ENCODE results near the gene AP3D1.

Gene AP3D1

DNA sequence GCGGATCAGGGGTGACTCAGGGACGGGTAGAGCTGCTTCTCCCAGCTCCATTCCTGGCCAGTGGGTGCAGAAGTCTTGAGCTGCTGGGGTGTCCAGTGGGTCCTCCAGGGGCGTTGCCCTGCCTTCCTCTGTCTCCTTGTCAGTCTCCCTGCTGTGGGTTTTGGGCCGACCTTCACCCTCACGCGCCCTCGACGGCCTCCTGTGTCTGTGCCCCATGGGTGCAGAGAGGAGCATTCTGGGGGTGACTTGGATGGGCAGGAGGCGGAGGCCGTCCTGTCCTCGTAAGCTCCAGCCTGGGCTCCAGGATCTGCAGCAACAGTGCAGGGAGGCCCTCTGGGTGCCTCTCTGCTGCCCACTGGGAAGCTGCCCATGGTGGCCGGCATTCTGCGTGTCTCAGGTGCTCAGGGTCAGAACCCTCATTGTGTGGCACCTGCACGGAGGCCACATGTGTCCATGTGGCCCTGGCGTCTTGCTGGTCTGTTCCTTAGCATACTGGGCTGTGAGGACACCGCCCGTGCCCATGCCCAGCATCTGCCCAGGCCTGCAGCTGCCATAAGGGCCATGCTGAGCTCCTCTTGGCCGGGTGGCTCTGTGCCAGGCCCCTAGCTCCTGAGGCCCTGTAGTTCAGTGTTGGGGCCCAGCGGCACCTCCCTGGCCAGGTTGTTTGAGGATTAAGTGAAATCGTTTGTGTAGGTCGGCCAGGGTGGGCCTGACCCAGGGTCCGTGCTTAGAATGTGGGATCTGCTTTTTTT lies 29.7 kb upstream of the AP3D1 start:
- DNase-seq: no peak

DNA sequence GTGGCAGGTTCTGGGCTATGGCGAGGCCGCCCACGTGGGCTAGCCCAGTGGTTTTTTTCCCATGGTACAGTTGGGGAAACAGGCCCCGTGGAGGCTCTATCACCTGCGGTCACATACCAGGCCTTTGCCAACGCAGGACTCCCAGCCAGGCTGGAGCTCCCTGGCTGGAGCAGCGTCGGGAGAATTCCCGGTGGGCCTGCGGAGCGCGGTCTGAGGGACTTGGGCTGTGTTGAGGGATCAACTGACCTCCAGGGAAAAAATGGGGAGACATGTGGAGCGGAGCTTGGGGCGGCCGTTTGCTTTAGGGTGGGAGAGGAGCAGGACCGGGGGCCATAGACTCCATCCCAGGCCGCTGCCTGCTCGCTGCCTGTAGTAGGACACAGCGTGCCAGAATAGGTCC lies 28.7 kb upstream of the AP3D1 start:
- no peak for DNase-seq

DNA sequence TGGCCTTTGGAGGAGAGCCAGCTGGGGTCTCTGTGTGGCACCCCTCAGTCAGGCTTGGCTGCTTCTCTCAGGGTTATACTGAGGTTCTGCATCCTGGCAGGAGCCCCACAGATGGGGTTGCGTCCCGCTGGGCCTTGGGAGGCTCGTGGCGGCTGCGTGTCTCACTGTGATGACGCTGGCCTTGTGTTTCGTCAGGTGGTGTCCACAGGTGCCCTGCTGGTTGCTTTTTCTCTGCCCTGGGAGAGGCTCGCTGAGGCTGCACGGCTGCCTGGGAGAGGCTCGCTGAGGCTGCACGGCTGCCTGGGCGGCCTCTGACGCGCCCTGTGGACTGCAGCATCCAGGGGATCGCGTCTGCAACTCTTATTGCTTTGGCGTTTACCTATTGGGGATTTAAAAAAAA lies 27.7 kb upstream of the AP3D1 start:
- DNase-seq: no peak

DNA sequence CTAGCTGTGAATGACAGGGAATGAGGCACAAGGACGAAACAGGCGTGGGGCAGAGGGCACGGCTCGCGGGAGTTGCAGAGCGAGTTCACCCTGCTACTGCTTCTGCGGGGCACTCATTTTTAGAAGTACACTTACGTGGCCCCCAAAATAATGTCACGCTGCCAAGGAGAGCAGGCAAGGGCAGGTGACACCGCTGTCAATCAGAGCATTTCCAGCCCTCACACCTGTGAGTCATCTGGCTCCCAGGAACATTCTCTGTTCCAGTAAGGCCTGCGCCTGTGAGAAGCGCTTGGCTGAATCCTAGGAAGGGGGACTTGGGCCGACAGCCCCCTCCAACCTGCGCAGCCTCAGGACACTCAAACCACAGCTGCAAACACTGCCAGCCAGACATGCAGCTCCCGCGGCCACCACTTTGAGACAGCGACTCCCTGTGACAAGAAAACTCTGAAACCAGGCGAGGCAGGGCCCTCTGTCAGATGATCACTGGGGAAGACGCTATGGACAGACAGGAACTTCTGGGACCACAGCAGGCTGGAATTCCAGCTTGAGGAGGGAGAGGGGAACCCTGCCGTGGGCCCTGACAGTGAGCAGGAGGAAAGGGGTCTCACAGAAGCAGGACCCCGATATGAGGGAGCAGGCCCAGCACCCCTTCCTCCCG lies 25.1 kb upstream of the AP3D1 start:
- no peak for DNase-seq

DNA sequence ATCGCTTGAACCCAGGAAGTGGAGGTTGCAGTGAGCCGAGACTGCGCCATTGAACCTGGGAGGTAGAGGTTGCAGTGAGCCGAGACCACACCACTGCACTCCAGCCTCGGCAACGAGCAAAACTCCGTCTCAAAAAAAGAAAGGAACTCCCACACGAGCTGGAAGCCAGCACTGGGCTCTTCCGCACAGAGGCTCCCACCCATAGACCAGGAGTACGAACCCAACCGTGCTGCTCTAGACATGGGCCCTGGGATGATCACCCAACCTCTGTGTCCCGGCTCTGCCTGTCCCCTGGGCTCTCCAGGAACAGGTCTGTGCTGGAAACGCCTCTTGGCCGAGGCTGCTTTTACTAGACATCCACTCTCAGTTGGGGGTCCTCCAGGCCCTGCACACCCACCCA lies 24.4 kb upstream of the AP3D1 start:
- no peak for DNase-seq

DNA sequence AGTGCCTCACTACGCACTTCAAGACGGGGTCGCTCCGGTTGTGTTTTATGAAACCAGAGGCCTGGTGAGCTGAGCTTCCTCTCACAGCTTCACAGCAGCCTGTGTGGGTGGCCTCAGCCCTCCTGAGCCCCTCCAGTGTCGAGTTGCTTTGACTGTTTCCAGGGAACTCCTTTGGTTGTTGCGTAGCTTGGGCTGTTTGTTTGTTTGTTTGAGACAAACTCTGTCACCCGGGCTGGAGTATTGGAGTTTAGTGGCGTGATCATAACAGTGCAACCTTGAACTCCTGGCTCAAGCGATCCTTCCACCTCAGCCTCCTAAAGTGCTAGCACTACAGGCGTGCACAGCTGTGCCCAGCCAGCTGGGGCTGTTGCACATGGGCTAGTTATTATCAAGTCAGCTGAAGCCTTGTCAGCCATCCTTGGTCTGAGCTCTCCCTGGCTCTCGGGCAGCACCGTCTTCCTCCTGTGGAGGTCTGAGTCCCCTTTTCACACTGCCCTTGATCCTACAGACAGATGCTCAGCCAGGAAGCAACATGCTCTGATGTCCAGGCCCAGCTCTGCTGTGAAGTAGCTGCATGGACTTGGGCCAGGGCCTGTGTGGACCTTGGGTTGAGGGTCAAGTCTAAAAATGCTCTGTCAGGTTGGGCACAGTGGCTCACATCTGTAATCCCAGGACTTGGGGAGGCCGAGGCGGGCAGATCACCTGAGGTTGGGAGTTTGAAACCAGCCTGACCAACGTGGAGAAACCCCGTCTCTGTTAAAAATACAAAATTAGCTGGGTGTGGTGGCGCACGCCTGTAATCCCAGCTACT lies 22.6 kb upstream of the AP3D1 start:
- no peak for DNase-seq

DNA sequence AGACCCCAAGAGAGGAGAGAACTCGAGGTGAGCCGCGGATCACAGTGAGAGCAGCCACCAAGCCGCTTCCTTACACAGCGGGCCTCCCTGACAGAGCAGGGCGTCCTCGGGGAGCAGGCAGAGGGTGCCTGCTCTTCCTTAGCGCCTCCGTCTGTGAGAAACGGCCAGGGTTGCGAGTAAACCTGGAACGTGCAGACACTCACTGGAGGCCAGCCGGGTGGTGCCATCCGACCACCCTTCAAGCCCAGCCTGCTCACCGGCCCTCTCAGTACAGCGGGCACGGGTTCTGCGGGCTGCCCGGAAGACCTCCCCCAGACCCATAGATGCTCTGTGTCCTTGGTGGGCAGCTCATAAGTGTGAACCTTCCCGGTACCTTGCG lies 22.0 kb upstream of the AP3D1 start:
- DNase-seq: no peak

DNA sequence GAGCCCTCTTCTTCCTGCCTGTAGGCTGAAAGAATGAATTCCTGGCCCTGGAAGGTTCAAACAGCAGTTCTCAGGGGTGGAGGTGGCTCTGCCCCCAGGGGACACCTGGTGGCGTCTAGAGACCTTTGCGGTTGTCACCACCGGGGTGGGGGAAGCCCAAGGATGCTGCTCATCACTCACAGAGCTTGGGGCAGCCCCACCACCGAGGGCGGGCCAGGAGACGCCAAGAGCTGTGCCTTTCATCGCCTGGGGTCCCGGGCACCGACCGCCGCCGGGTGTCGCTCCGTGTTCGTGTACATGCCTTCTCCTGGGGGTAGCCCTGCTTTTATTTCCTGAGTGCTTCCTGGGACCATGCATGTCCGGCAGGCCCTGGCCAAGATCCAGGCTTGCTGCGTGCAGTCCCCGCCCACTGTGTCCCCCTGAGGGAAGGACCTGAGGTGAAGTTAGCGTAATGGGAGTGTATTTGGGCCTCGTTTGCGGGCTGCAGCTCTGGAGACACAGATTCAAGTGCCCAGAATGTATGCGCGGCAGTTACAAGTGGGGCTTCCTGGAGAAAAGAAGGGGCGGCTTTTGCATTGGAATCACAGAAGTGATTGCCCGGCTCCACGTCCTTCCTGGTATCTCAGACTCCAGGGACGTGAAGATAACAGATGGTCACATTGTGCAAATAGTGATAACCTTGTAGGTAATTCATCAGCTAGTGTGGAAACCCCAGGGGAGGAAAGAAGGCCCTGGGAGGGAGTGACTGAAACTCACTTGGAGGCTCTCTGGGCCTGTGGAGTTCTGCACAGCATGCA lies 20.2 kb upstream of the AP3D1 start:
- no peak for DNase-seq

DNA sequence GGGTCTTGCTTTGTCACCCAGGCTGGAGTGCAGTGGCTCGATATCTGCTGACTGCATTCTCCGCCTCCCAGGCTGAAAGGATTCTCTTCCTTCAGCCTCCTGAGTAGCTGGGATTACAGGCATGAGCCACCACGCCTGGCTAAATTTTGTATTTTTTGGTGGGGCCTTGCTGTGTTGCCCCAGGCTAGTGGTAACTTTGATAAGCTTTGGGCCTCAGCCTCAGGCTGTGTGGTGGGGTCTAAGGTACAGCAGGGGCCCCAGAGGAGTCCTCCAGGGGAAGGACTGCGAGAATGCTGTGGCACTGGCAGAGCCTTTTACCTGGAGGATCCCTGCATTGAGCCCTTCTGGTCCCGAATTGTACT lies 19.6 kb upstream of the AP3D1 start:
- no peak for DNase-seq

DNA sequence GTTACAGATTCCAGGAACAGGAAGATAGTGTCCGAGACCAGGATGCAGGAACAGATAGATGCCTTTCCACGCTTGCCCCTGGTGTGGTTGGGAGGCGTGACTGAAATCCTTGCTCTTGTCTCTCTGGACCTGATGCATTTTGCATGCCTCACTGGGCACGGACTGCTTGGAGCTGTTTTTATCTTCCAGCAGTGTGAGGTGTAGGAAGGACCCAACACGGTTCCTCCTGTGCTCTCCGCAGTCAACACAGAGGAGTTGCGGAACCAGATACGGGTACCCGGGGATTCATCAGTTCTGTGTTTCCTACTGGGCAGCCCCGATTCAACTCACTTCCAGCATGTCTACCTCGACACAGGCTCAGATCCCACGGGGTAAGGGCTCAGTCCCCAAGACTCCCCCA lies 18.9 kb upstream of the AP3D1 start:
- DNase-seq: no peak

DNA sequence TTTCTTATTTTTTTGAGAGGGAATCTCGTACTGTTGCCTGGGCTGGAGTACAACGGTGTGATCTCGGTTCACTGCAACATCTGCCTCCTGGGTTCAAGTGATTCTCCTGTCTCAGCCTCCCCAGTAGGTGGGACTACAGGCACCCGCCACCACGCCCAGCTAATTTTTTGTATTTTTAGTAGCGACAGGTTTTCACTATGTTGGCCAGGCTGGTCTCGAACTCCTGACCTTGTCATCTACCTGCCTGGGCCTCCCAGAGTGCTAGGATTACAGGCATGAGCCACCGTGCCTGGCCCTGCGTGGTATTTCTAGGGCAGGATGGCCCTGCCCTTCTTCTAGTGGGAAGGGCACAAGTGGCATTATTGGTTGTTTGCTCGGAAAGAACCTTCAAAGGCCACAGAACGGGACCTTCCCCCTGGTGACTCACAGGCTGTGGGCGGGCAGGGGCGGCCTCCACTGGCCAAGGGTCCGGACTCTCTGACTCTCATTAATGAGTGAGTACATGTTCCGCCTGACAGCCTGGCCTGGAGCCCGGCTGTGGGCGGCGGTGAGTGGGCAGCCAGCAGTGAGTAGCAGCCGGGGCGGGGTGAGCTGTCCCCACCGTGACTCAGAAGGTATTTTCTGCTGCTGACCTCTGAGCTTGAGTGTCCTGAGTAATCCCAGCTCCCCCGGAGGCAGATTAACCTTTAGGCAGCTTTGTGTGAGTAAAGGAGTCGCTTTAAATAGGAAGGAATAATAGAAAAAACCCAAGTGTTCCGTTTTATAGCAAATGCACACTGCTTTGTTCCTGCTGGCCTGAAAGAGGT lies 17.5 kb upstream of the AP3D1 start:
- no peak for DNase-seq

DNA sequence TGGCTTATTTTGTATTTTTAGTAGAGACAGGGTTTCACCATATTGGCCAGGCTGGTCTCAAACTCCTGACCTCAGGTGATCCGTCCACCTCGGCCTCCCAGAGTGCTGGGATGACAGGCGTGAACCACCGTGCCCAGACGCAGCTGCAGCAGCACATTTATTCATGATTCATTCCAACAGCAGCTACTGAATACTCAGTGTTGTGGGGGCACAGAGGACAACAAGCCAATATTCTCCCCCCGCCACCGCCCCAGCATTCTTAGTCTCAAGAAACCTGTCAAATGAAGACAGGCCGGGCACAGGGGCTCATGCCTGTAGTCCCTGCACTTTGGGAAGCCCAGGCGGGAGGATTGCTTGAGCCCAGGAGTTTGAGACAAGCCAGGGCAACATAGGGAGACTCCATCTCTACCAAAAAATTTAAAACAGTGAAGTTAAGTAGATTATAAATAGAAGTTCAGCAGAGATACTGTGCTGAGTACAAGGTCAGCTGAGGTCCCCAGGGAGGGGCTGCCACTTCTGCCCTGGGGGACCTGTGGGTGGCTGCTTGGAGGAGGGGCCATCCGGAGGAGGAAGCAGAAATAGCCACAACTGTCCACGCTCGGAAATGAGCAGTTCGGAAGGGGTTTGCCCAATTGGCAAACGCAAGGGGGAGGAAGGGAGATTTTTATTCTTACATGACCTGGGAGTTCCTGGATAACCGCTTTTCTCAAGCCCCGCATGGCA lies 16.7 kb upstream of the AP3D1 start:
- no peak for DNase-seq

DNA sequence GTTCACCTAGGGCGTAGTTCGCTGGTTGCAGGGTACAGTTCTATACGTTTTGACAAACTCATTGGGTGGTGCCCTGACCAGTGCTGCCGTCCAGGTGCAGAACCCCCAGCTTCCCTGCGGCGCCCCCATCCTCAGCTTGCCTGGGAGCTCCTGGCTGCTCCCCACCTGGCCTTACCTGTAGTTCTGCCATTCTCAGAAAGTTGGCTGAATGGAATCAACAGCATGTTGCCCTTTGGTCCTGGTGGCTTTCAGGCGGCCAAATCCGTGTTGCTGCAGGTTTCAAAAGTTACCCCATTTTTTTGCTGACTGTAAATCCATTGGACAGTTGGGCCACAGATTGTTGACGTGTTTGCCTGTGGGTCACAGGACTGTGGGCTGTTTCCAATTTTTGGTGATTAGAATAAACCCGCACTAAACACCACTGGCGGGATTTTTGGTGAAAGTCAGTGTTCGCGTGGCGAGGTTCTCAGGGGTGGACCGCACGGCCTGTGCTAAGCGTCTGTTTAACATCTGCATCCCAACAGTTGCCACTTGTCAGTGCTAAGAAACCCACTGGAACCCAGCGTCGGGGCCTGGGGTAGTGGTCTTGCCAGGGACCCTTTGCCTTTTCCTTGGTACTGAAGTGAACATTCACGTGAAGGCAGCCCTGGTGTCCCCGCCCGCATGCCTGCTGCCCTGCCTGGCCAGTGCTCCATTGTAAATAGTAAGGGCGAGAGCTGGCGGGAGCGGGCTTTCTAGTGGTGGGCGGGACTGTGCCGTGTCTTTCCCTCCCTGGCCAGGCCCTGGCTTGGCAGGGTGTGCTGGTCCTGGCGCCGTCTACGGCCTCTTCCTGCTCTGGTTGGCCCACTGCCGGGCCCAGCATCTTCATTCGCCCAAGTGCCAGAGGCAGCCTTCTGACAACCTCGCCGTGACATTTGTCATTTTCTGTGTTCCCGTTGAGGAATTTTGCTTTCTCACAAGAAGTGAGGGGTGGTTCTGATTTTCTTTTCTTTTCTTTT lies 15.7 kb upstream of the AP3D1 start:
- DNase-seq: no peak

DNA sequence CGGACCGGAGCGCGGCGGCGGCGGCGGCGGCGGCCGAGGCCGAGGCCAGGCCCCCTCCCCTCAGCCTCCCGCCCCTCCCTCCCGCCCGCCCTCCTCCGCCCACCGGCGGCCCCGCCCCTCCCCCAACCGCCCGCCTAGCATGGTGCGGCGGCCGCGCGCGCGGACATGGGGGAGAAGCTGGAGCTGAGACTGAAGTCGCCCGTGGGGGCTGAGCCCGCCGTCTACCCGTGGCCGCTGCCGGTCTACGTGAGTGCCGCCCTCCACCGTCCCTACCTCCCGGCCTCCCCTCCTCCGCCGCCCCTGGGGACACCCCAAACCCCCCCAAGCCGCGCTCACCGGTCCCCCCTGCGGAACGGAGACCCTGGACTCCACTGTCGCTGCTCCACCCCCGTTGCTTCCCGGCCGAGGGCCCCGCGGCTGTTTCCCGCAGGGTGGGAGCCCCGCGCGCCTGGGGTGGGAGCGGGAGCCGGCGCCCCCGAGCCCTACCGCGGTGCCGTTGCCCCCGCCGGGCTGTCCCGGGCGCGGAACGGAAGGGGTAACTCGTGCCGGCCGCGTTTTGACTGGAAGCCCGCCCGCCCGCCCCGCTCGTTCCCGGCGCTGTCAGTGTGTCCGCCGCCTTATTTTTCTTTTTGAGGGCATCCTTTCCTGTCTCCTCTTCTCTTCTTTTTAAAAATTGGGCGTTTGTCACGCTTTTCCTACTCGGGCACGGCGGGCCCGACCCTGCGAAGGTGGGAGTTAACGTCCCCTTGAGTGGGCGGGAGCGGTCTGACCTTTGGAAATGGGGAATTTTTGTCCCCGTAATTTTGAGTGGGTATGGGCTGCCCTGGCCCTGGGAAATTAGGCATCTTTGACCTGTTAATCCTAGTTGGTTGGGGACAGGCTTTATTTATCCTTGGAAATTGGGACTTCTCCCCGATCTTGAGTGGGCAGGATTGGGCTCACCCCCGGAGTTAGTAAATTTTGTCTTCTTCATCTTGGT lies 12.9 kb upstream of the AP3D1 start:
- DNase-seq: peak; percentile 54

DNA sequence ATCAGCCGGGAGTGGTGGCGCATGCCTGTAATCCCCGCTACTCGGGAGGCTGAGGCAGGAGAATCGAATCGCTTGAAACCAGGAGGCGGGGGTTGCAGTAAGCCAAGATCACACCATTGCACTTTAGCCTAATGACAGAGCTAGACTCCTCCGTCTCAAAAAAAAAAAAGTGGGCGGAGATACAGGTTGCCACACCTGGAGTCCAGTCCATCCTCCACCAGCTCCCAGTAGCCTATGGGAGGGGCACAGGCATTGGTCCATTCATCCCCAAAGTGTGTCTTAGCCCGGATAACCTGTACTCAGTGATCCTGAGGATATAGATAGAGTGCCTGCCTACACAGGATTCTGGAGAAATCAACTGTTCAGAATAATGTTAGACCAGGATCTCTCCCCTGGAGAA lies 9.0 kb upstream of the AP3D1 start:
- DNase-seq: no peak

DNA sequence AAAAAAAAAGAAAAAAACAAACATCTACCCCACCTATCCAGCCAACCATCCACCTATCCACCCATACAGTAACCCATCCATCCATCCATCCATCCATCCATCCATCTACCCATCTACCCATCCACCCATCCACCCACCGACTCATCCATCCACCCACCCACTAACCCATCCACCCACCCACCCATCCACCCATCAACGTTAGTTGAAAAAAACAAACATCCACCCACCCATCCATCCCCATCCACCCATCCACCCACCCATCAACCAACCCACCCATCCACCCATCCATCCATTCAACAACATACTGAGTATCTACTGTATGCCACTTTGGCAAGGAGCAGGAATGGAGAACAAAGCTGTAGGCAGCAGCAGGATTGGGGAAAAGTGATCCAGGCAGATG lies 6.1 kb upstream of the AP3D1 start:
- no peak for DNase-seq

DNA sequence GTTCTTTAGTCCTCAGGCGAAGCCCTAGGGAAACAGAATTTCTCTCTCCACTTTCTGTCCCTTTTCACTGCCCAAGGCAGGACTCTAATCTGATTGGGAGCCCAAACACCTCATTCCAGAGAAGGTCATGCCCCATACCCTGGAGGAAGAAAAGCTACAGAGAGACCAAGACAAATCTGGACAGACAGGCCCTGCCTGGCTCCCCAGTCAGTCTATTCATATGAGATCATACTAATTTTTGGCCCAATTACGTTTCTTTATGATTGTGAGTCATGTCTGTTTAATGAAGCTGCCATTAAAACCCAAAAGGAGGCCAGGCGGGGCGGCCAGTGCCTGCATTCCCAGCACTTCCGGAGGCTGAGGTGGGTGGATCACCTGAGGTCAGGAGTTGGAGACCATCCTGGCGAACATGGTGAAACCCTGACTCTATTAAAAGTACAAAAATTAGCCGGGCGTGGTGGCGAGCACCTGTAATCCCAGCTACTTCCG lies 3.3 kb upstream of the AP3D1 start:
- DNase-seq: no peak

DNA sequence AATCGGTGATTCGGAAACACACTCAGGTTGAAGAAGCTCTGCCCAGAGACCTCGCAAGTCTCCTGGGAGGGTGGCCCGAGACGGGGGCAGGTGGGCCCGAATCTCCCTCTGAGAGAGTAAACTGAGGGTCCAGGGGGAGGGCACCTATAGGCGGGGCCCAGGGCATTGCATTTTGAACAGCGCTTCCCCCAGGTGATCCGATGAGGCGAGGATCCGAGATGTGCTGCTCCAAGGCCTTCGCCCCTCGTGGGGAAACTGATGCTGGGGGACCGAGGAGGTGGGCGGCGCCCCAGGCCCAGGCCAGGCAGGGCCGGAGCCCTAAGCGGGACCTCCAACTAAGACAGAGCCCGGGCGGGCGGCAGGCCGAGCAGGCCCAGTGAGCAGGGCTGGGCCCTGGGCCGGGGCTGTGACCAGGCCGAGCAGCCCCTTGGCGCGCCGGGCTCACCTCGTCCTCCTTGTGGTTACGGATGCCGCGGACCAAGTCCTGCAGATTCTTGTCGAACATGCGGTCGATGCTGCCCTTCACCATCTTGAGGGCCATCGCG lies 500 bp downstream of the AP3D1 start:
- DNase-seq: no peak

Data from RPMI8226 (cell line).